Aortic smooth muscle cell (primary cell): ENCODE results near the gene GALNT6. TPM values are rescaled to one million over a fixed set of nuclear protein-coding genes. Genes with fewer than 3 reads are reported as not detected.

Experiments used
- total RNA-seq: library from RNA; depleted of rRNA; stranded (reverse); fragments of >200 nt; gene quantifications from 2 replicates; pipeline ENCODE4 v1.2.3, GENCODE V29; 2014

Gene GALNT6
- 5.0 and 5.3 TPM in 2 replicates for total RNA-seq

GRCh38 chr12:51391283-51392123 lies at the start of gene GALNT6:
Gene GALNT6 (minus strand): TSS chr12:51391406. CDS start chr12:51379781, 11,625 bp downstream.

GRCh38 chr12:51424662-51425539 lies 33.7 kb upstream of the GALNT6 start, which contains the start of gene SLC4A8:
Gene SLC4A8 (plus strand): TSS chr12:51424831. CDS start chr12:51424988, 157 bp downstream.

GRCh38 chr12:51346581-51346980 lies 44.6 kb downstream of the GALNT6 start, which contains the start of gene CELA1:
Gene CELA1 (minus strand): TSS chr12:51346679. CDS start chr12:51346638, 41 bp downstream.

GRCh38 chr12:51323966-51324895 lies 67.0 kb downstream of the GALNT6 start, which contains the start of gene BIN2:
Gene BIN2 (minus strand): TSS chr12:51324174. CDS start chr12:51324102, 72 bp downstream.

Other genes with a start within 250 kb of the GALNT6 start
- 8.7 and 9.5 TPM in 2 replicates for gene TFCP2, start 218.3 kb downstream of the GALNT6 start, total RNA-seq
- gene POU6F1, start 173.3 kb downstream of the GALNT6 start, total RNA-seq: 1.3 and 2.2 TPM in 2 replicates
- 54.7 and 72.1 TPM in 2 replicates for gene DAZAP2, start 152.6 kb downstream of the GALNT6 start, total RNA-seq
- 12.3 and 14.0 TPM in 2 replicates for gene SMAGP, start 121.0 kb downstream of the GALNT6 start, total RNA-seq
- gene BIN2, start 67.2 kb downstream of the GALNT6 start, total RNA-seq: not detected in 2 replicates
- gene CELA1, start 44.7 kb downstream of the GALNT6 start, total RNA-seq: not detected in 2 replicates
- 2.3 and 3.0 TPM in 2 replicates for gene SLC4A8, start 33.4 kb upstream of the GALNT6 start, total RNA-seq
- 0.26 and 0.44 TPM in 2 replicates for gene SCN8A, start 199.8 kb upstream of the GALNT6 start, total RNA-seq